H1 (cell line): Measurements from ENCODE around the gene ZNF730.

Experiments used
- EP300 ChIP-seq, 2 experiments: IDR thresholded peaks; 1 replicate in 1 of 2; 2 replicates in 1 of 2; pipeline ENCODE4 v1.6.1; 2011 to 2012; ENCODE audit warnings: low read depth in 2 of 2, low read length in 2 of 2, mild to moderate bottlenecking in 2 of 2, borderline replicate concordance in 1 of 2, inconsistent platforms in 1 of 2, moderate library complexity in 1 of 2
- POLR2AphosphoS5 ChIP-seq: IDR thresholded peaks from 2 replicates; pipeline ENCODE4 v1.6.1; 2011; ENCODE audit warnings: low read depth, low read length
- RXRA ChIP-seq: IDR thresholded peaks from 2 replicates; pipeline ENCODE4 v1.6.1; 2011; ENCODE audit warnings: low read depth, mild to moderate bottlenecking, low read length, moderate library complexity; ENCODE audit not compliant: insufficient read depth
- SIN3A ChIP-seq, 2 experiments: IDR thresholded peaks in 1 of 2; conservative IDR thresholded peaks in 1 of 2; 2 replicates each; pipeline ENCODE4 v1.6.1; 2011 to 2012; ENCODE audit warnings: low read length in 2 of 2, improper control_type of control experiment in 1 of 2, low read depth in 1 of 2, mild to moderate bottlenecking in 1 of 2
- SP4 ChIP-seq: IDR thresholded peaks from 2 replicates; pipeline ENCODE4 v1.6.1; 2012; ENCODE audit warnings: low read length, inconsistent platforms
- SRF ChIP-seq: IDR thresholded peaks from 2 replicates; pipeline ENCODE4 v1.6.1; 2011; ENCODE audit warnings: mild to moderate bottlenecking, low read depth, low read length, moderate library complexity
- TF ChIP-seq, protein P1 (sequence below), 3 experiments: IDR thresholded peaks; 1 replicate in 2 of 3; 2 replicates in 1 of 3; pipeline versions ENCODE4 v1.5.1 to v1.6.1; 2011; ENCODE audit warnings: low read length in 3 of 3, mild to moderate bottlenecking in 3 of 3, inconsistent platforms in 2 of 3, low read depth in 1 of 3, moderate library complexity in 1 of 3; ENCODE audit not compliant: insufficient read depth in 1 of 3; ENCODE audit errors: control extremely low read depth in 1 of 3

DNA sequence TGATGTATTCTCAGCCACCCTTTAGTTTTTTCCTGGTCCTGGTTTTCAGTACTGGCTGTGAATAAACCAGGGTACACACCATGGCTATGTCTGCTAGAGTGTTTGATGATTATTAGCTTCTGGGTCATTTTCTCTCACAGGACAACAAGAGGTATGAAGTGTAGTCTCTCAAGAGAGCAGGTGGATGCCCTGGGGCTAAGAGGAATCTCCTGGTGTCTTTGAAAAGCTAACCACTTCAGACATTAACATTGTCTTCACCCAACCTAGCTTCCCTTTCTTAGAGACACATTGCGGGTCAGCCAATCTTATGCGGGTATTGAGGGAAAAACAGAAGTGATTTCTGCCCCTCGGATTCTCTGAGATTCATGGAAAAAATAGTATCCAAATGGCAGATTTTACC, 1.6 kb downstream of the ZNF730 start:
- TF ChIP-seq, protein P1, sequence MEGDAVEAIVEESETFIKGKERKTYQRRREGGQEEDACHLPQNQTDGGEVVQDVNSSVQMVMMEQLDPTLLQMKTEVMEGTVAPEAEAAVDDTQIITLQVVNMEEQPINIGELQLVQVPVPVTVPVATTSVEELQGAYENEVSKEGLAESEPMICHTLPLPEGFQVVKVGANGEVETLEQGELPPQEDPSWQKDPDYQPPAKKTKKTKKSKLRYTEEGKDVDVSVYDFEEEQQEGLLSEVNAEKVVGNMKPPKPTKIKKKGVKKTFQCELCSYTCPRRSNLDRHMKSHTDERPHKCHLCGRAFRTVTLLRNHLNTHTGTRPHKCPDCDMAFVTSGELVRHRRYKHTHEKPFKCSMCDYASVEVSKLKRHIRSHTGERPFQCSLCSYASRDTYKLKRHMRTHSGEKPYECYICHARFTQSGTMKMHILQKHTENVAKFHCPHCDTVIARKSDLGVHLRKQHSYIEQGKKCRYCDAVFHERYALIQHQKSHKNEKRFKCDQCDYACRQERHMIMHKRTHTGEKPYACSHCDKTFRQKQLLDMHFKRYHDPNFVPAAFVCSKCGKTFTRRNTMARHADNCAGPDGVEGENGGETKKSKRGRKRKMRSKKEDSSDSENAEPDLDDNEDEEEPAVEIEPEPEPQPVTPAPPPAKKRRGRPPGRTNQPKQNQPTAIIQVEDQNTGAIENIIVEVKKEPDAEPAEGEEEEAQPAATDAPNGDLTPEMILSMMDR (IDR thresholded peaks at IDR 0.05; ENCODE audit: control extremely low read depth in 1 of 3, insufficient read depth in 1 of 3, low read depth in 1 of 3, low read length in 3 of 3): no peak
- TF ChIP-seq SRF: no peak
- no peak for TF ChIP-seq SIN3A (conservative IDR thresholded peaks at IDR 0.05 in 1 of 2, IDR thresholded peaks at IDR 0.05 in 1 of 2; ENCODE audit: low read depth in 1 of 2, low read length in 2 of 2)
- TF ChIP-seq EP300 (IDR thresholded peaks at IDR 0.05; ENCODE audit: borderline replicate concordance in 1 of 2, low read depth in 2 of 2, low read length in 2 of 2): no peak
- no peak for TF ChIP-seq RXRA
- no peak for TF ChIP-seq SP4
- TF ChIP-seq POLR2AphosphoS5: no peak
